LNCaP clone FGC (cell line): ENCODE data around the gene RWDD1.

ENCODE experiments used
- DNase-seq: peaks from one replicate; pipeline ENCODE4 v3.0.0-alpha.2; 2011; ENCODE audit warnings: low read depth
- H3K4me3 ChIP-seq: 2 replicates; pipeline ENCODE4 v1.5.1; 2011; ENCODE audit warnings: mild to moderate bottlenecking, low read depth, low read length, control low read depth
- TF ChIP-seq, protein P1 (sequence below): IDR thresholded peaks from 2 replicates; pipeline ENCODE4 v1.5.1; 2012; ENCODE audit warnings: mild to moderate bottlenecking; ENCODE audit not compliant: control insufficient read depth, insufficient read depth; ENCODE audit errors: extremely low read depth

The RWDD1 gene, protein sequence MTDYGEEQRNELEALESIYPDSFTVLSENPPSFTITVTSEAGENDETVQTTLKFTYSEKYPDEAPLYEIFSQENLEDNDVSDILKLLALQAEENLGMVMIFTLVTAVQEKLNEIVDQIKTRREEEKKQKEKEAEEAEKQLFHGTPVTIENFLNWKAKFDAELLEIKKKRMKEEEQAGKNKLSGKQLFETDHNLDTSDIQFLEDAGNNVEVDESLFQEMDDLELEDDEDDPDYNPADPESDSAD

DNA sequence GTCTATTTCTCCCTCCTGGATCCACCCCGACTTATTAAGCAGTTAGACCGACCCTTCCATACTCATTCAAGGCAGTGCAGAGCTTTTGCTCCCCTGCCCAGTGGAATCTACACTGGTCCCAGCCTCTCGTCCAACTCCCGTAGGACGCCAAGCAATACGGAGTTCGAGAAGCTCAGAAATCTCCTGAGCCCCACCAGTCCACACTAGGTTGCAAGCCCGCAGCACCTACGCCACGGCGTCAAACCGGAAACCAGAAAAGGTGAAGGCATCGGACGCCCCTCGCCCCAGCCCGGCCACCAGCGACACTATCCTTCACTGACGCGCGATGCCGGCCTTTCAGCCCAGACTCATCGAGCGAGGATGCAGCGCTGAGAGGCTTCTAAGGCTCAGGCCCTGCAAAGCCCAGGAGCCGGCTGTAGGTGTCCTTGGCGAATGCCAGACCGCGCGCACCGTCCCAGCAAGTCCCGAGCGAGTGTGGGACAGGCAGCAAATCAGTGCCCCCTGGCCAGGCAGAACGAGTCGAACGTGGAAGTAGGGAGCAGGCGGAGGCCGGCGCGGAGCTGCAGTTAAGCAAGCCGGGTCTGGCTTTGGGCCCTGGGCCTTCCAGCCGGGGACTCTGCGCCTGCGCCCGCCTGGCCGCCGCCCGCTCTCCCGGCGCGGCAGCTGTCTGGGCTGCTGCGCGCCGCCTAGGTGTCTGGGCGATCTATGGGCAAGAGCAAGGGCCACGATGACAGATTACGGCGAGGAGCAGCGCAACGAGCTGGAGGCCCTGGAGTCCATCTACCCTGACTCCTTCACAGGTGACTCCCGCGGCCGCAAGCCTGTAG is at the start of gene RWDD1:
RWDD1 (plus strand) TSS at position 649 of the 827 bp plus-strand sequence; CDS start at position 728, 79 bp downstream.
- peak within 1 kb of the TSS; percentile 98 for H3K4me3 ChIP-seq
- peak; percentile 99 for DNase-seq
- TF ChIP-seq, protein P1, sequence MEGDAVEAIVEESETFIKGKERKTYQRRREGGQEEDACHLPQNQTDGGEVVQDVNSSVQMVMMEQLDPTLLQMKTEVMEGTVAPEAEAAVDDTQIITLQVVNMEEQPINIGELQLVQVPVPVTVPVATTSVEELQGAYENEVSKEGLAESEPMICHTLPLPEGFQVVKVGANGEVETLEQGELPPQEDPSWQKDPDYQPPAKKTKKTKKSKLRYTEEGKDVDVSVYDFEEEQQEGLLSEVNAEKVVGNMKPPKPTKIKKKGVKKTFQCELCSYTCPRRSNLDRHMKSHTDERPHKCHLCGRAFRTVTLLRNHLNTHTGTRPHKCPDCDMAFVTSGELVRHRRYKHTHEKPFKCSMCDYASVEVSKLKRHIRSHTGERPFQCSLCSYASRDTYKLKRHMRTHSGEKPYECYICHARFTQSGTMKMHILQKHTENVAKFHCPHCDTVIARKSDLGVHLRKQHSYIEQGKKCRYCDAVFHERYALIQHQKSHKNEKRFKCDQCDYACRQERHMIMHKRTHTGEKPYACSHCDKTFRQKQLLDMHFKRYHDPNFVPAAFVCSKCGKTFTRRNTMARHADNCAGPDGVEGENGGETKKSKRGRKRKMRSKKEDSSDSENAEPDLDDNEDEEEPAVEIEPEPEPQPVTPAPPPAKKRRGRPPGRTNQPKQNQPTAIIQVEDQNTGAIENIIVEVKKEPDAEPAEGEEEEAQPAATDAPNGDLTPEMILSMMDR: peak; percentile 25; the same call in 1 of the 2 replicates

DNA sequence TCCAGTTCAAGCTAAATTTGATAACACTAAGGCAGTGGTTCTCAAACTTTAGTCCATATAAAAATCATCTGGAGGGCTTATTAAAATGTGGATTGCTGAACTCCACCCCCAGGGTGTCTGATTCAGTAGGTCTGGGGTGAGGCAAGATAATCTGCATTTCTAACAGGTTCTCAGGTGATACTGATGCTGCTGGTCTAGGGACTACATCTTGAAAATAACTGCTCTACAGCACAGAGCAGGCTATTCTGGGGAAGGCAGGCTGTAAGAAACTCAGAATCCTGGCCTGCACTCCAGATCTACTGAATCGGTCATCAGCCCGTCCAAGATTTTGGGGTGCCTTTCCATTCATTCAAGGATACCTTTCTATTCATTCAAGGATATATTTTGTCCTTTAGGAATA is 48.4 kb upstream of the RWDD1 start:
- TF ChIP-seq, protein P1: no peak
- no peak for DNase-seq

DNA sequence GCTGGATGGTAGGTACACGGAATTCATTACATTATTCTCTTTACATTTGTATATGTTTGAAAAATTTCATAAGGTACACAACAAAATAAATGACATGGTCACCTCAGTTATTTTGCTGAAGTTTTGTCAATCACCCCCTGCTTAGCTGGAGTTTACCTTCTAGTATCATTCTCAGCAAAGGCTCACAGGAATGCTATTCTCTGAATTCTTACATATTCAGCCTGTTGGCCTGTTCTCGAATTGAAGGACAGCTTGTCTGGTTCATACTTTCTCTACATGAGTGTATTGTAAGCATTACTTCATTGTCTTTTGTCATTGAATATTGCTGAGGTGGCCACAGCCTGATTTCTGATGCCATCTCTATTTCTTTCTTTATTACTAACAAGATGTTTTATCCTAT is 47.1 kb upstream of the RWDD1 start:
- H3K4me3 ChIP-seq: no peak overlapping the region
- TF ChIP-seq, protein P1: no peak
- no peak for DNase-seq

More for the DNA sequence above, 48.4 kb upstream of the RWDD1 start:
- no peak overlapping the region for H3K4me3 ChIP-seq

DNA sequence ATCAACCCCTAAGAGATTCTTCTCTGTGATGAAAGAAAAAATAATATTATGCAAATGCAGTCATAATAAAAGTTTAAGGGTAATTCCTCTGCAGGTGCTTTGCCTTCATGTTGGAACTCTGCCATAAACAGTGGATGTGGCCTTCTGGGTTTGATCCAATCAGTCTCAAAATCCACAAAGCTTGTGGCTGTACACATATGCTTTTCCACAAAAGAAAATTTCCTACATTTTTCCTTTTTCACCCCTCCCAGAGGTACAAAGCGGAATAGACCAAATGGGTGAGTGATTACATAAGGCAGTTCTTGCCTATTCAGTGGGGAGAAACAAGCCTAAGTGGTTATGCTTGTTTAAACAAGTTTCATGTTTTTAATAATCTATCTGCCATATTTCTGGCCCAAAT is 43.2 kb upstream of the RWDD1 start:
- DNase-seq: no peak
- TF ChIP-seq, protein P1: no peak

DNA sequence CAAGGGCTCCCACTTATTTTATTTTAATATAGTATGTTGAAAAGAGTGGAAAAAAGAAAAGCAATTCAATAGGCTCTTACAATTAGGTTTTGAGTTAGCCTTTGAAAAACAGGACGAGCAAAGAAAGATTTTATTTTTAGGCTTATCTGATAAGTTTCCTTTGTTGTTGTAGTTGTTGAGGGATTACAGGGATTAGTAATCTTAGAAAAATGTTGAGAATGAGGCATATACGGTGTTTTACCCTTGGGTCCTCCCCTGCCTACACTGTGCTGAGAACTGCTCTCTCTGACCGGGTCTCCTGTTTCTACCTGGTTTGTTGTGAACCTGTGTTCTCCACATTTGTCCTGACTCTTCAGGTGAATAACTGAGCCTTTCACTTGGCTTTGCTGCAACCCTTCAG is 42.5 kb upstream of the RWDD1 start:
- H3K4me3 ChIP-seq: no peak overlapping the region
- TF ChIP-seq, protein P1: no peak
- DNase-seq: no peak

More for the DNA sequence above, 43.2 kb upstream of the RWDD1 start:
- H3K4me3 ChIP-seq: no peak overlapping the region

DNA sequence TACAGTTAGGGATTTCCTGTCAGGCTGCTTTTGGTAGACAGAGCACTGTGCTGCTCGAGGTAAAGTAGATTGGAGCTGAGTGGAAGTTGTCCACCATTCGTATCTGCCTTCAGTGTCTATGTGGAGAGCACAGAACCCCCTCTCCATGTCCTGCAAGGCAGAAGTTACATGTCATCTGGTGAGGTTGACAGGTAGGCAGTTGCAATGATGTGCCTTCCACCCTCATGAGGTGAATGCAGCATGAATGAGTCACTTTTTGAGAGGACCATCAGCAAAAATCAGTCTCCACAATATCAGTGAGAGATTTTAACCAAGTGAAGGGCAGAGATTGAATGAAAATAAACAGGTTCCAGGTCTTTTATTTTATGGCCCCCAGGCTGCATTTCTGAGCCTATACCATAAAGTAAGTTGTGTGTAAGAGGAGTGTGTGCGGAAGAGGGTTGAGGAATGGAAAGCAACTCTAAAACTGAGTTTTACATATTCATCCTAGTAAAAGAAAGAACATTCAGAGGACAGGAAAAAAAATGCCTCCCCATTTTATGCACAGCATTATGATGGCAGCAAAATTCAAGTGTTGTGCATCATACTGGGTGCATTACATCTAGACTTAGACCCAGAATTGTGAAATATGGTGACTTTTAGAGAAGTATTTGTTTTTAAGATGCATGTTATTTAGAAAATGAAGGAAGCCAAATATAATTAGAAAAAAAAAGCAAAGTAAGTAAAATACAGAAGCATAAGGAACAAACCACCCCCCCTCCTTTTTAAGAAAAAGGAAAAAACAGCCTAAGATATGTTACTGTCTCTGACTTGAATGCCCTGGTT is 41.6 kb upstream of the RWDD1 start:
- TF ChIP-seq, protein P1: no peak
- no peak for DNase-seq
- H3K4me3 ChIP-seq: no peak overlapping the region
